A549 (cell line): ENCODE data around the gene ARHGAP23. TPM values are rescaled to one million over a fixed set of nuclear protein-coding genes. Genes with fewer than 3 reads are reported as not detected.

ENCODE experiments used
- ATAC-seq, 2 experiments: fragments of 200-7000 bp in 1 of 2; fragments of >200 bp in 1 of 2; cut with Nextera tagmentation in 1 of 2; cut with Tn5 transposase in 1 of 2; 3 replicates each; pipeline versions ENCODE4 v1.8.0 to v1.9.1; 2018 to 2020; ENCODE audit warnings: mild to moderate bottlenecking in 1 of 2, moderate library complexity in 1 of 2
- CTCF ChIA-PET: fragments of 300-600 bp; sonication (Branson Sonifier 250); formaldehyde crosslinking; extraction: SDS; loops from one replicate; lab custom pipeline; 2021; ENCODE audit warnings: antibody characterized with exemption, inconsistent platforms; lab: Yijun Ruan, JAX
- POLR2A ChIA-PET: fragments of 350-600 bp; formaldehyde crosslinking; extraction: SDS; loops from one replicate; lab custom pipeline; 2021; ENCODE audit warnings: antibody characterized with exemption, inconsistent platforms; lab: Yijun Ruan, JAX
- DNase-seq, 2 experiments: peaks; one replicate each; pipeline versions ENCODE4 v3.0.0 to v3.0.0-alpha.2; 2011 to 2016; ENCODE audit warnings: low read depth in 1 of 2, low spot score in 1 of 2
- FAIRE-seq: peaks from 2 replicates; lab custom pipeline; 2011; peaks lifted over from hg19 to GRCh38; lab: Jason Lieb, UNC
- H3K27ac ChIP-seq, 2 experiments: fragments of >200 bp; sonication (Bioruptor Twin); formaldehyde crosslinking; 3 replicates each; pipeline ENCODE4 v1.5.1; 2016 to 2017
- H3K4me1 ChIP-seq: fragments of >200 bp; sonication (Bioruptor Twin); formaldehyde crosslinking; 3 replicates; pipeline ENCODE4 v1.6.1; 2016
- H3K4me2 ChIP-seq: fragments of >200 bp; sonication (Bioruptor Twin); formaldehyde crosslinking; 3 replicates; pipeline ENCODE4 v1.6.1; 2016
- H3K4me3 ChIP-seq: fragments of >200 bp; sonication (Bioruptor Twin); formaldehyde crosslinking; 3 replicates; pipeline ENCODE4 v1.5.1; 2016
- H3K9me3 ChIP-seq: fragments of >200 bp; sonication (Bioruptor Twin); formaldehyde crosslinking; 3 replicates; pipeline ENCODE4 v1.6.1; 2016
- CBX8 ChIP-seq: fragments of 200-600 bp; sonication (generic); IDR thresholded peaks from 2 replicates; pipeline ENCODE4 v1.6.1; 2016
- CTCF ChIP-seq: fragments of >200 bp; sonication (Bioruptor Twin); formaldehyde crosslinking; IDR thresholded peaks from 3 replicates; pipeline ENCODE4 v1.5.1; 2016
- EHF ChIP-seq: fragments of 250-450 bp; sonication (Bioruptor Pico); IDR thresholded peaks from 2 replicates; pipeline ENCODE4 v1.5.0; 2020; ENCODE audit warnings: mild to moderate bottlenecking
- ELK1 ChIP-seq: fragments of 150-350 bp; IDR thresholded peaks from 2 replicates; pipeline ENCODE4 v1.6.1; 2014; ENCODE audit warnings: low read depth, mild to moderate bottlenecking, low read length
- EP300 ChIP-seq, 2 experiments: fragments of >200 bp; sonication (Bioruptor Twin); formaldehyde crosslinking; IDR thresholded peaks; 2 replicates in 1 of 2; 3 replicates in 1 of 2; pipeline ENCODE4 v1.6.1; 2016 to 2017
- FOSL2 ChIP-seq, 2 experiments: fragments of 450-650 bp in 1 of 2; fragments of >200 bp in 1 of 2; sonication (Bioruptor Twin) in 1 of 2; formaldehyde crosslinking; IDR thresholded peaks; 2 replicates each; pipeline versions ENCODE4 v1.5.0 to v1.6.1; 2016 to 2020; ENCODE audit warnings: mild to moderate bottlenecking in 1 of 2, moderate library complexity in 1 of 2
- GATA3 ChIP-seq: IDR thresholded peaks from 2 replicates; pipeline ENCODE4 v1.6.1; 2012; ENCODE audit warnings: borderline replicate concordance
- HES2 ChIP-seq: fragments of >200 bp; sonication (Bioruptor Twin); formaldehyde crosslinking; IDR thresholded peaks from 2 replicates; pipeline ENCODE4 v1.6.1; 2016
- HEYL ChIP-seq: fragments of 250-450 bp; sonication (Bioruptor Pico); IDR thresholded peaks from 2 replicates; pipeline ENCODE4 v1.8.0; 2021; ENCODE audit warnings: mild to moderate bottlenecking, moderate library complexity
- HOXB13 ChIP-seq: fragments of 250-450 bp; sonication (Bioruptor Pico); IDR thresholded peaks from 2 replicates; pipeline ENCODE4 v1.5.0; 2020; ENCODE audit warnings: low read depth, mild to moderate bottlenecking, moderate library complexity
- JUN ChIP-seq, 2 experiments: fragments of >200 bp; sonication (Bioruptor Twin); formaldehyde crosslinking; IDR thresholded peaks; 2 replicates in 1 of 2; 3 replicates in 1 of 2; pipeline ENCODE4 v1.6.1; 2016 to 2017
- JUNB ChIP-seq: fragments of >200 bp; sonication (Bioruptor Twin); formaldehyde crosslinking; IDR thresholded peaks from 2 replicates; pipeline ENCODE4 v1.6.1; 2016
- KDM5A ChIP-seq: fragments of 200-600 bp; sonication (generic); IDR thresholded peaks from 2 replicates; pipeline ENCODE4 v1.6.1; 2016; ENCODE audit warnings: antibody characterized with exemption, mild to moderate bottlenecking
- MAFK ChIP-seq: fragments of 450-650 bp; IDR thresholded peaks from 2 replicates; pipeline ENCODE4 v1.6.1; 2014; ENCODE audit not compliant: partially characterized antibody
- MAZ ChIP-seq: fragments of 150-350 bp; IDR thresholded peaks from 2 replicates; pipeline ENCODE4 v1.6.1; 2014; ENCODE audit warnings: antibody characterized with exemption, low read depth, low read length, borderline replicate concordance
- NFE2L2 ChIP-seq: fragments of 150-350 bp; conservative IDR thresholded peaks from 2 replicates; pipeline ENCODE4 v1.6.1; 2014; ENCODE audit warnings: low read length
- PHF8 ChIP-seq: fragments of 200-600 bp; sonication (generic); IDR thresholded peaks from 2 replicates; pipeline ENCODE4 v1.6.1; 2016; ENCODE audit warnings: low read depth, mild to moderate bottlenecking, antibody characterized with exemption, moderate library complexity, borderline replicate concordance
- POLR2AphosphoS2 ChIP-seq: conservative IDR thresholded peaks from 2 replicates; pipeline ENCODE4 v1.6.1; 2012; ENCODE audit warnings: low read length, improper control_type of control experiment, inconsistent platforms
- RAD21 ChIP-seq, 2 experiments: fragments of >200 bp in 1 of 2; sonication (Bioruptor Twin) in 1 of 2; formaldehyde crosslinking in 1 of 2; IDR thresholded peaks in 1 of 2; conservative IDR thresholded peaks in 1 of 2; 2 replicates in 1 of 2; 3 replicates in 1 of 2; pipeline ENCODE4 v1.6.1; 2012 to 2018; ENCODE audit warnings: inconsistent platforms in 1 of 2
- RARB ChIP-seq: fragments of 250-450 bp; sonication (Bioruptor Pico); IDR thresholded peaks from 2 replicates; pipeline ENCODE4 v1.8.0; 2021; ENCODE audit warnings: mild to moderate bottlenecking, moderate library complexity
- RCOR1 ChIP-seq: fragments of 150-350 bp; IDR thresholded peaks from 2 replicates; pipeline ENCODE4 v1.6.1; 2014; ENCODE audit warnings: antibody characterized with exemption, low read length, low read depth
- SMC3 ChIP-seq: fragments of >200 bp; sonication (Bioruptor Twin); formaldehyde crosslinking; IDR thresholded peaks from 3 replicates; pipeline ENCODE4 v1.6.1; 2018; ENCODE audit warnings: inconsistent platforms
- SREBF2 ChIP-seq: fragments of 450-650 bp; IDR thresholded peaks from 2 replicates; pipeline ENCODE4 v1.6.1; 2014; ENCODE audit warnings: mild to moderate bottlenecking, moderate library complexity
- TFCP2L1 ChIP-seq: fragments of 250-450 bp; sonication (Bioruptor Pico); IDR thresholded peaks from 2 replicates; pipeline ENCODE4 v1.5.0; 2021; ENCODE audit warnings: mild to moderate bottlenecking
- WGBS: methylation state at CpG from one replicate; pipeline ENCODE4 v1.1.6; 2017; ENCODE audit errors: missing lambda C conversion rate; 5-methylcytosine and 5-hydroxymethylcytosine counted together
- polyA plus RNA-seq, 4 experiments: library from polyadenylated mRNA; depleted of rRNA in 3 of 4; stranded (reverse); fragments of >200 nt; fragmentation: RNase III in 1 of 4; extraction: RNeasy Plus Mini Kit Qiagen cat#74134 plus additional on column Dnase treatment in 1 of 4; gene quantifications; 2 replicates in 3 of 4; 3 replicates in 1 of 4; pipeline ENCODE4 v1.2.3, GENCODE V29; 2011 to 2017
- TF ChIP-seq, protein P1 (sequence below): fragments of >200 bp; sonication (Bioruptor Twin); formaldehyde crosslinking; IDR thresholded peaks from 3 replicates; pipeline ENCODE4 v1.6.1; 2016

Gene ARHGAP23
- polyA plus RNA-seq, 2 of the 4 experiments (the other 2 are of a cell fraction), result 4.8 to 32.6 TPM

GRCh38 chr17:38544175-38544838 lies 116.0 kb downstream of the ARHGAP23 start:
- no peak for DNase-seq
- CTCF ChIA-PET, result interaction anchor here (0.5 to 28.4 kb wide), 9 partner anchors 11 to 619 kb away, joined by 3 to 948 read pairs (median 10); partner anchors contain the start of gene SRCIN1
- Histone ChIP-seq H3K4me1 (no peaks in the 10 kb centered on the region), H3K27ac (no peak overlapping the region), H3K4me2 (no peak overlapping the region), H3K9me3 (no peaks in the 10 kb centered on the region), H3K4me3 (no peak overlapping the region)
- FAIRE-seq, result no peak
- POLR2A ChIA-PET, result no interaction called here
- no peak for TF ChIP-seq JUN (IDR thresholded peaks at IDR 0.05)
- TF ChIP-seq NFE2L2, result no peak
- no peak for TF ChIP-seq KDM5A
- ATAC-seq, result peak; percentile 12 to 45; a peak in 2 of 6 replicates
- 70% methylated on average over 10 of the region's 10 CpGs for WGBS

DNA sequence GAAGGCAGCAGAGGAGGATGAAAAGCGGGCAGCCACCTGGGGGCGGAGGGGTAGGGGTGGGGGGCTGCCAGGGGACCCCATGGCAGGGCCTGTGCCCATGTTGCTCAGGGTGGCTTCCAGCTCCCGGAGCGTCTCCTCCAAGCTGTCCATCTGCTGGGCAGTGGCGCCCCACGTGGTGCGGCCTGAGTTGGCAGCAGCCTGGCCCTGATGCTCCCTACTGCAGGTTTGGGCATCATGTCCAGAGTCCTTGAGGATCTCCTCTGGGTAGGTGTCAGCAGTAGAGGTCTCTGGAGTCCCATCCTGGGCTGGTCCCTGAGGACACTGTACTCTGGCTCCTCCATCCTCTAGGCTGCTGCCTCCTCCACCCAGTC lies 116.6 kb downstream of the ARHGAP23 start:
- DNase-seq, result no peak
- TF ChIP-seq RARB (CRISPR knock-in tag) (no peak), JUNB (no peak), CTCF (no peak), SREBF2 (no peak), TFCP2L1 (CRISPR knock-in tag) (no peak), POLR2AphosphoS2 (no peak), EHF (no peak), ELK1 (no peak), MAZ (no peak), HEYL (CRISPR knock-in tag) (no peak)
- Histone ChIP-seq H3K4me3 (no peak overlapping the region), H3K4me2 (no peak overlapping the region), H3K4me1 (no peaks in the 10 kb centered on the region), H3K9me3 (no peaks in the 10 kb centered on the region), H3K27ac (no peak overlapping the region)
- 84% methylated on average over 7 of the region's 7 CpGs for WGBS
- ChIA-PET POLR2A (no interaction called here), CTCF (interaction anchor here (0.8 to 28.4 kb wide), 6 partner anchors 11 to 123 kb away, joined by 3 to 948 read pairs (median 13); partner anchors contain the start of gene SRCIN1)
- ATAC-seq, result peak; percentile 17 to 63; a peak in 4 of 6 replicates
- FAIRE-seq, result no peak

DNA sequence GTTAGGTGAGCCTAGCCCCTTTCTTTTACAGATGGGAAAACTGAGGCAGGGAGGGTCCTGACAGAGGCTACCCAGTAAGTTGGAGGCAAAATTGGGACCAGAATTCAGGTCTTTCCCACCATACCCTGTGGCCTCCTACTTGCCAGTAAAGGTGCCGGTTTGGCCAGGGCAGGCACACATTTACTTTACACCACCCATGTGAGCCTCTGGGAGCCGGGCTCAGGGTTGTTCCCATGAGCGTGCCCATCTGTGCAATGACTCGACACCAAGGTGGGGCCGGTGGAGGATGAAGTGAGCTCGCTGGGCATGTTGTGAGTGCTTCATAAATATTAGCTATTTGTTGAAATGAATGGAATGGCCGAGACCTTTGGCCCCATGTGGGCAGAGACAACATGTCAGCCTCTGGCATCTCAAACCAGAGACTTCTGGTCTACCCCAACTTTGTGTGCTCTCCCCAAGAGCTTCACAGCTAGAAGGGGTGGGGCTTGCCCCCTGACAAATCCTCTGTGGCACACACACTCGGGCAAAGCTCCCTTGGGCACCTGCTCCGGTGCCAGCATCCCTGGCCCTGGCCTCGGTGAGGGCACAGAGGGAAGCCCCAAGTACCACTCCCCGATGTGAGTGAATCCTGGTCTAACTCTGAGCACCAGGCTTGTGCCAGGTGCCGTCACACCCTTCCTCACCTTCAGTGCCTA lies 117.4 kb downstream of the ARHGAP23 start:
- H3K4me2 ChIP-seq, result no peak overlapping the region
- DNase-seq, result no peak
- ChIA-PET POLR2A (no interaction called here), CTCF (interaction anchor here (1.2 to 28.4 kb wide), 6 partner anchors 10 to 196 kb away, joined by 3 to 948 read pairs (median 13); partner anchors contain the start of gene SRCIN1)
- H3K4me3 ChIP-seq, result no peak overlapping the region
- H3K4me1 ChIP-seq, result no peaks in the 10 kb centered on the region
- WGBS, result 77% methylated on average over 12 of the region's 12 CpGs
- FAIRE-seq, result no peak
- H3K9me3 ChIP-seq, result no peaks in the 10 kb centered on the region
- H3K27ac ChIP-seq, result no peak overlapping the region
- ATAC-seq, result no peak
- TF ChIP-seq EHF (no peak), FOSL2 (IDR thresholded peaks at IDR 0.05) (no peak), FOSL2 (CRISPR knock-in tag; IDR thresholded peaks at IDR 0.05) (no peak), HOXB13 (CRISPR knock-in tag) (no peak), GATA3 (no peak), HEYL (CRISPR knock-in tag) (no peak), RCOR1 (no peak), CBX8 (no peak), EP300 (IDR thresholded peaks at IDR 0.05) (no peak), SMC3 (no peak), PHF8 (no peak), MAFK (no peak), RAD21 (conservative IDR thresholded peaks at IDR 0.05 in 1 of 2, IDR thresholded peaks at IDR 0.05 in 1 of 2) (no peak), HES2 (no peak), TFCP2L1 (CRISPR knock-in tag) (no peak)
- TF ChIP-seq, protein P1, sequence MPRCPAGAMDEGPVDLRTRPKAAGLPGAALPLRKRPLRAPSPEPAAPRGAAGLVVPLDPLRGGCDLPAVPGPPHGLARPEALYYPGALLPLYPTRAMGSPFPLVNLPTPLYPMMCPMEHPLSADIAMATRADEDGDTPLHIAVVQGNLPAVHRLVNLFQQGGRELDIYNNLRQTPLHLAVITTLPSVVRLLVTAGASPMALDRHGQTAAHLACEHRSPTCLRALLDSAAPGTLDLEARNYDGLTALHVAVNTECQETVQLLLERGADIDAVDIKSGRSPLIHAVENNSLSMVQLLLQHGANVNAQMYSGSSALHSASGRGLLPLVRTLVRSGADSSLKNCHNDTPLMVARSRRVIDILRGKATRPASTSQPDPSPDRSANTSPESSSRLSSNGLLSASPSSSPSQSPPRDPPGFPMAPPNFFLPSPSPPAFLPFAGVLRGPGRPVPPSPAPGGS, result no peak
